ENCODE measurements around the gene ZSCAN5C.
"Not testable (repeated sequence)": the region's sequence is repeated elsewhere in the genome, so short reads cannot be mapped to it uniquely, and the experiment has no call there.

The ZSCAN5C gene, protein sequence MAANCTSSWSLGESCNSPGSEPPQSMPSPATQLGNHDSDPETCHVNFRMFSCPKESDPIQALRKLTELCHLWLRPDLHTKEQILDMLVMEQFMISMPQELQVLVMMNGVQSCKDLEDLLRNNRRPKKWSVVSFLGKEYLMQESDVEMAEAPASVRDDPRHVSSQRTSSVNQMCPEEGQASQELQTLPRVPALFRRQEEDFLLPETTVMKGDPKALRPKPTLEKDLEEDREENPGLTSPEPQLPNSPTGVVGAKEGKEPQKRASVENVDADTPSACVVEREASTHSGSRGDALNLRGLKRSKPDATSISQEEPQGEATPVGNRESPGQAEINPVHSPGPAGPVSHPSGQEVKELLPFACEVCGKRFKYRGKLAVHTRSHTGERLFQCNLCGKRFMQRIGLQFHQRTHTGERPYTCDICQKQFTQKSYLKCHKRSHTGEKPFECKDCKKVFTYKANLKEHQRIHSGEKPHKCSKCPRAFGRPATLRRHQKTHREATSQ
- 0 reads per million in 2 experiments for total RNA-seq

DNA sequence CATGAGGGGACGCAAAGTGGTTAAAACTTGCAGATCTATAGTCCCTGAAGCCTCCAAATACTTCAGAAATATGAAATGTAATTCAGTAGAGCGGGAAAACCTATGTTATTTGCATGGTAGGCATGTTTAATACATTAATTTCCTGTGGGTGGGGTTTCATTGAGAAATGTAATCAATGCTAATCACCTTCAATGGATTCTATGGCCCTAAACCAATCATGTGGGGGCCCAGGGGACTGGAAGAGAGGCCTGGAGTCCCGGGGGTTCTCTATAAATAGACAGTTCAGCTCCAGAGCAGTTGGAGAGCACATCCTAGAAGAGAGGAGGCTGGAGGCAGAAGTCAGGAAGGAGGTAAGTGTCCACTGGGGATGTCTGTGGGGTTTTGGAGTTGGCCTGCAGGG, at the start of gene ZSCAN5C:
ZSCAN5C (plus strand) TSS at position 301 of the 400 bp plus-strand sequence. CDS start 3,641 bp downstream, outside the sequence.
- DNase-seq (ENCODE audit: low read depth): no peak

DNA sequence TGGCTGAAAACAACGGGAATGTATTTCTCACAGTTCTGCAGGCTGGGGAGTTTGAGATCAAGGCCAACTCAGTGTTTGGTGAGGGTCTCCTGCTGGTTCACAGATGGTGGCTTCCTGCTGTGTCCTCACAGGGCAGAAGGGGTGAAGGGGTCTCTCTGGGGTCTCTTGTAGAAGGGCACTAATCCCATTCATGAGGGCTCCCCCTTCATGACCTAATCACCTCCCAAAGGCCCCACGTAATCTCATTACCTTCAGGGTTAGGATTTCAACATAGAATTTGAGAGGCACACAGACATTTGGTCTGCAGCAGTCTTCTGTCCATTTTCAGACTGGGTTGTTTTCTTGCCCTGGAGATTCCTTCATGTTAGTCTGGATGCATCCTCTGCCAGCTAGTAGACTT, 49.4 kb upstream of the ZSCAN5C start:
- no peak for DNase-seq (ENCODE audit: low read depth)

DNA sequence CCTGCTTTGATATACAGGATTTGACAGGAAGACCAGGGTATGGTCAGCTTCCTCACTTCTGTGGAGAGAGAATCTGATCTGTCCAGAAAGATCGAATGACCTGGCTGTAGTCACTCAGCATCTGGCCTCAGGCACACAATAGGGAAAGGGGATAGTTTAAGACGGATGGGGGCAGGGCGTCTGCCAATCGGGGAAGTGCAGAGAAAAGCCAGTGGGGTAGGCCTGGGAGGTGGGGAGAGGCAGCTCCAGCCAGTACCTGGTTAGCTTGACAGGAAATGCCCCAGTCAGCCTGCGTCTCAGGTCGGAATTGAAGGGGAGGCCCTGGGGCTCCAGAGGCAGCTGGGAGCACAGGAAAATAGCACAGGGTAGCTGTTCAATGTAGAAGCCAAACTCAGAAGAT, 48.6 kb upstream of the ZSCAN5C start:
- no peak for DNase-seq (ENCODE audit: low read depth)

DNA sequence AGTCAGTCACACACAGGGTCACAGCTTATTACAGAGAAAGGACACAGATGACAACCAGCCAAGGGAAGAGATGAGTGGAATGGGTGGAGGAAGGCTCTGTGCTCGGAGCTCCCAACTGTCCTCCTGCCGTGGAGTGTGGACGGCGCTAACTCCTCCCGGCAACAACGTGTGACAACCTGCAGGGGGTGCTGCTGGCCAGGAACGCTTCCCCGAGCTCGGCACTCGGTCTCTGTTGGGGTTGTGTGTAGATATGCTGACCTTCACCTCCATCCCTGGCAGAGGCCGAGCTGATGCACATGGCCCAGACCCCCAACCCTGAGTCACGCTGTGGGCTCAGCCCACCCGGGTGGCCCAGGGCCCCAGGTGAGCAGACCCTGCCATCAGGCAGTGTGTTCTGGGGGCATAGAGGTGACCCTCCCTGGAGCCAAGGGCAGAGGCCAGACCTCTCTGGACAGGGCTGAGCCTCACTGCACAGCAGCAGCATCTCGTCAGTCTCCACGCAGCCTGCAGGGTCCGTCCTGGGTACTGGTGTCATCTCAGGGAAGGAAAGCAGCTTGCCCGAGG, 46.9 kb upstream of the ZSCAN5C start:
- no peak for DNase-seq (ENCODE audit: low read depth)

DNA sequence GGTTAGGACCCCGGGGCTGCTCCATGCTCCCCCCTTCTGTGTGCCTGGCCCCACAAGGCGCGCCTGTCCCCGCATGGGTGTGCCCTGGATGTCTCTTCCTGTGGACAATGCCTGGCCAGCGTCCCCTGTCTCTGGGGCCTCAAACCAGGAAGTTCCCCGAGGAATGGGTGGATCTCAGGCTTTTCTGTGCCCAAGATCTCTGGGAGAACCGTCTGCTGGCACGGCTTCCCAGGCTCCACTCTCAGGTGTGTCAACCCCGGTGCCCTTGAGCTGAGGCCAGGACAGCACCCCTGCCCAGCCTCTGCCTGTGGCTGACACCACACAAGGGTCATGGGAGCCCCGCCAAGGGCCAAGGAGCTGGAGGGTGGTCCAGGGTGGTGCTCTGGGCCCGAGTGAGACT, 45.3 kb upstream of the ZSCAN5C start:
- no peak for DNase-seq (ENCODE audit: low read depth)

DNA sequence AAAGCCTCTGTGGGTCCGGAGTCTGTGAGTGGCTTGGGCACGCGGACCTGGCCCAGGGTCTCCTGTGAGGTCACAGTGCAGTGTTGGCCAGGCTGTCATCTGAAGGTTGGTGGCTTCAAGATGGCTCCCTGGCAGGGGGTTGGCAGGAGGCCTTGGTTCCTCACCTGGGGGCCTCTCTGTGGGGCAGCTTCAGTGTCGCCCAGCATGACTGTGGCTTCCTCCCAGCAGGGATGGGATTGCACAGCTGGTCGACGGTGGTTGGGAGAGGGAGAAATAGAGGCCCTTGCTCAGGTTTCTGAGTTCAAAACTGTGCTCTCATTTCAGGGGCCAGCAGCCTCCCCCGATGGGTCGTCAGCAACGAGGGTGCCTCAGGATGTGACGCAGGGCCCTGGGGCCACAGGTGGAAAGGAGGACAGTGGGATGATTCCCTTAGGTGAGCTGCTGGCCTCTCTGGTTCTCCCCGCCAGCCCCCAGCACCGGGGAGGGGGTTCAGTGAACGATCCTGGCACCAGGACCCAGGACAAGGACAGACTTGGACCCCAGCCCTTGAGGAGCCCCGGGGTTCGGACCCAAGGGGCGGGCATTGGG, 43.8 kb upstream of the ZSCAN5C start:
- no peak for DNase-seq (ENCODE audit: low read depth)

DNA sequence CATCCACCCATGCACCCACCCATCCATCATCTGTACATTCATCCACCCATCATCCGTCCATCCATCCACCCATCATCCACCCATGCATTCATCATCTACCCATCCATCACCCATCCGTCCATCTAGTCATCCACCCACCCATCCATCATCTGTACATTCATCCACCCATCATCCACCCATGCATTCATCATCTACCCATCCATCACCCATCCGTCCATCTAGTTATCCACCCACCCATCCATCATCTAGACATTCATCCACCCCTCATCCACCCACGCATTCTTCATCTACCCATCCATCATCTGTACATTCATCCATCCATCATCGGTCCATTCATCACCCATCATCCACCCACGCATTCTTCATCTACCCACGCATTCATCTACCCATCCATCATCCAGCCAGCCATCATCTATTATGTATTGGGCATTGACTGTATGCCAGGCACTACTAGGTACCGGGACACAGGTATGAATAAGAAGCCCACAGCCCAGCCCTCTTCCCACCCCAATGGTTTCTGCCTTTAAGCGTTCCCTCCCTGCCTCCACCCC, 43.0 kb upstream of the ZSCAN5C start:
- DNase-seq (ENCODE audit: low read depth): no peak

DNA sequence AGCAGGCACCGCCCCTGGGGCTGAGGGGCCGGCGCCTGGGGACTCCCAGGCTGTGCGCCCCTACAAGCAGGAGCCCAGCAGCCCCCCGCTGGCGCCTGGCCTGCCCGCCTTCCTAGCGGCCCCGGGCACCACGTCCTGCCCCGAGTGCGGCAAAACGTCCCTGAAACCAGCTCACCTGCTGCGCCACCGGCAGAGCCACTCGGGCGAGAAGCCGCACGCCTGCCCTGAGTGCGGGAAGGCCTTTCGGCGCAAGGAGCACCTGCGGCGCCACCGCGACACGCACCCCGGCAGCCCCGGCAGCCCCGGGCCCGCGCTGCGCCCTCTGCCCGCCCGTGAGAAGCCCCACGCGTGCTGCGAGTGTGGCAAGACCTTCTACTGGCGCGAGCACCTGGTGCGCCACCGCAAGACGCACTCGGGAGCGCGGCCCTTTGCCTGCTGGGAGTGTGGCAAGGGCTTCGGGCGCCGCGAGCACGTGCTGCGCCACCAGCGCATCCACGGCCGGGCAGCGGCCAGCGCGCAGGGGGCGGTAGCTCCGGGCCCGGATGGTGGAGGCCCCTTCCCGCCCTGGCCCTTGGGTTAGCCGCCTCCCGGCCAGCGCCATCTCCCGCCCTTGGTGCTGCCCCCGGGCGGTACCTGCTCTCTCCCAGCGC, 42.3 kb upstream of the ZSCAN5C start:
- no peak for DNase-seq (ENCODE audit: low read depth)

DNA sequence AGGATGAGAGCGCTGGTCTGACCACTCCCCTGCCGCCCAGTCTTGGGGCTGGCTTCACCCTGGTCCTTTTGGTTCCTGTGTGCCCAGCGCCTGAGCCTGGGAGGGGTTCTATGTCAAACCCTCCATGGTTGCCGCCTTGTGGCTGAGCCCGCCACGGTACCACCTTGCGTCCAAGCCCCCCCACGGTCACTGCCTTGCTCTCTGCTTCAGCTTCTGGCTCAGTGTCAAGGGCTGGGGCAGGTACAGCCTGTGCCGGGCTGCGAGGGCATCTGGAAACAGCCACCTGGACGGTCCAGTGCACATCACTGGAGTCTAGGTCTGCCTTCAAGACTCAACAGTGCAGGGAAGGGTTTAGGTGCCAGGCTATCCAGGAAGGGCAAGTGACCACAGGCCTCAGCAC, 40.5 kb upstream of the ZSCAN5C start:
- DNase-seq (ENCODE audit: low read depth): no peak

DNA sequence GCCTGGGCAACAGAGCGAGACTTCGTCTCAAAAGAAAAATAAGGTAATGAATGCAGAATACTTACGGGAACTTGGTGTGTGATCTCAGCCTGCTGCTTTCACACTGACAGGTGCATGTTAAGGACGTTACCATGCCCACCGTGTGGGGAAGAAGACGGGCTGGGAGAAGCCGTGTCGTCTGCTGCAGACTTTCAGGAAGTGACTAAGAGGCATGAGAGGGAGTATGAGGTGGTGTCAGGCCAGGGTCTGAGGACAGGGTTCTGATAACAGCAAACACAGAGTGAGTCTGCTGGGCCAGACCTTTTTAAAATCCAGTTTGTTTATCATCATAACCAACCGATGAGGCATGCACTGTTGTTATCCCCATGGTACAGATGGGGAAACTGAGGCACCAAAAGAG, 39.8 kb upstream of the ZSCAN5C start:
- no peak for DNase-seq (ENCODE audit: low read depth)

DNA sequence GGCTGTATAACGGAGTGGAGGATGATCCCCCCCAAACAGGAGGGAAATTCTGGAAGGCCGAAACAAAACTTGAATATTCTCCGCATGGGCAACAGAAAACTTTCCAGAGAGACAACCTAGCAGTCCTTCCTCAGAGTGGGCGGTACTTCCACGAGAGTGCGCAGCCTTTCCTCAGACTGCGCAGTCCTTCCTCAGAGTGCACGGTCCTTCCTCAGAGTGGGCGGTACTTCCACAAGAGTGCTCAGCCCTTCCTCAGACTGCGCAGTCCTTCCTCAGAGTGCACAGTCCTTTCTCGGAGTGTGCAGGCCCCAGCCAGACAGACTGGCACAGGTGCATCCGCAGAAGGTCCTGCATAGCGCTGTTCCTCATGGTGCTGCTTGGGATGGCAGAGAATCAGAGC, 39.0 kb upstream of the ZSCAN5C start:
- DNase-seq (ENCODE audit: low read depth): no peak

DNA sequence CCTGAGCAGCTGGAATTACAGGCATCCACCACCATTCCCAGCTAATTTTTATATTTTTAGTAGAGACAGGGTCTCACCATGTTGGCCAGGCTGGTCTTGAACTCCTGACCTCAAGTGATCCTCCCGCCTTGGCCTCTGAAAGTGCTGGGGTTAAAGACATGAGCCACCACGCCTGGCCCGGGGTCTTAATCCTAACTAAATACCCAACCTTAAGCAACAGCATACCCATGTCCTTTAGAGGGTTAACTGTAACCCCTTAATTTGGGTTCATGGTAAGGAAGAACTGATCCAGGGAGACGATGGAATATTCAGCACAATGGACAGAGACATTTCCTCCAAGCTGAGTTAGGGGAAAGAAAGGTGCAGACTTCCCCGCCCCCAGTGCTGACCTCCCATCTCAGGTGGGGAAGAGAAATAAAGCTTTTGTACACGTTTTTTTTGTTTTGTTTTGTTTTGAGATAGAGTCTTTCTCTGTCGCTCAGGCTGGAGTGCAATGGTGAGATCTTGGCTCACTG, 35.0 kb upstream of the ZSCAN5C start:
- no peak for DNase-seq (ENCODE audit: low read depth)

DNA sequence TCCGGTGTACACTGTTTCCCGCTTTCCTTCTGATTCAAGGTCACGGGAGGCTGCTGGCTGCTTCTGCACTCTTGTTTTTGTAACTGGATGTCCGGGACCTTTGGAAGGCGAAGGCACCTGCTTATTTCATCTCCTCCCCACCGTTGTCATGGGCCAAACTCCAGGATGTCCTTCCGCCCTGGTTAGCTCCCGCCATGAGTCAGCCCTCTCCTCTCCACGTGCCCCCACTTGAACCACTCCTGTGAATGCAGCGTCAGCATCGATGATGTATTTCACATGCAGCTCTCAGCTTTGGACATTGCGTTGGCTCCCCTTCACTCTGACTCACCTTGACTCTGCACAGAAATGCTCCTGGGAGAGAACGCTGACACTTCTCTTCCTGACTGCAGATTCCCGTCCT, 31.8 kb upstream of the ZSCAN5C start:
- no peak for DNase-seq (ENCODE audit: low read depth)

DNA sequence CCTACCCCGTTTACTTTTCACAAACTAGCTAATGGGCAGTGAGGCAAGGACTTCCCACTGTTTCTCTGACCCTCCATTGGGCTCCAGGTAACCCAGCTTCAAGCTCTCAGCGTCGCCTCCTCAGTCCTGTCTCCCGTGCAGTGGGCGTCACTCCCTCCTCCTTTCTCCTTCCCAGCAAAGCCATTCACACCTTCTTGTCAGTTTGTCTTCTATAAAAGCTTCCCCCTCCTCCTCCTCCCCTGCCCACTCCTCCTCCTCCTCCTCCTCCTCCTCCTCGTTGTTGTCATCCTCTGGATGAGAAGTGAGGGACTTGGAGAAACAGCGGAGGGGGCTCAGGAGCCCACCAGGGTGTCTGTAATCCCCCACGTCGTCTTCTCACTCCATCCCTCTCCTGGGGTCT, 28.0 kb upstream of the ZSCAN5C start:
- no peak for DNase-seq (ENCODE audit: low read depth)

DNA sequence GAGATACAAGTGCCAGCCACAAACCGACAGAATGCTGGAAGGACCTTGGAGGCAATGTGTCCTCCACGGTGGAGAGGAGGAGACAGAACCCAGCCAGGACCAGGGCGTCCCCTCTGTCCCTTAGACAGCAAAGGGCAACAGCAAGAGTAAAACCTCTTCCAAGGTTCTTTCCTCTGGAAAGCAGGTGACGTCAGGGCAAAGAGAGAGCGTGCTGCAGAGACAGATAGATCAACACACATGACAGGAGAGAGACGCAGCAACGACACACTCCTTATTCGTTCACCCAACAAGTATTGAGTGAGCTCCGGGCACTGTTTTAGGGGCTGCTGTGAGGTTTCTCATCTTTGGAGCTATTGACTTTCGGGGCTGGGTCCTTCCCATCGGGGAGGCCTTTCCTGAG, 27.5 kb upstream of the ZSCAN5C start:
- no peak for DNase-seq (ENCODE audit: low read depth)

DNA sequence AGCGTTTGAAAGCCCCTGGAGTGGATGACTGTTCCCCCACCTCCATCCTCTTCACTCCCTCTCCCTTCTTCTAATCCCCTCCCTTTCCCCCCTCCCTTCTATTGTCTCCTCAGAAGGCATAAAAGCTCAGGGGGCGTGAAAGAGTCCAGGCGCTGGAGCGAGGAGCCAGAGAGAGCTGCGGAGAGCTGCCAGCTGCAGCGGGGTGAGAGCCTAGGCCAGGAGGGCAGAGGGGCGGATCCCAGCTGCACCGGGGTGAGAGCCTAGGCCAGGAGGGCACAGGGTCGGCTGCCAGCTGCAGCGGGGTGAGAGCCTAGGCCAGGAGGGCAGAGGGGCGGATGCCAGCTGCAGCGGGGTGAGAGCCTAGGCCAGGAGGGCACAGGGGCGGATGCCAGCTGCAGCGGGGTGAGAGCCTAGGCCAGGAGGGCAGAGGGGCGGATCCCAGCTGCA, 26.2 kb upstream of the ZSCAN5C start, which contains the start of gene GALP:
GALP (plus strand) TSS at position 148 of the 447 bp plus-strand sequence. CDS start 1,101 bp downstream, outside the sequence.
- DNase-seq (ENCODE audit: low read depth): not testable (repeated sequence)

DNA sequence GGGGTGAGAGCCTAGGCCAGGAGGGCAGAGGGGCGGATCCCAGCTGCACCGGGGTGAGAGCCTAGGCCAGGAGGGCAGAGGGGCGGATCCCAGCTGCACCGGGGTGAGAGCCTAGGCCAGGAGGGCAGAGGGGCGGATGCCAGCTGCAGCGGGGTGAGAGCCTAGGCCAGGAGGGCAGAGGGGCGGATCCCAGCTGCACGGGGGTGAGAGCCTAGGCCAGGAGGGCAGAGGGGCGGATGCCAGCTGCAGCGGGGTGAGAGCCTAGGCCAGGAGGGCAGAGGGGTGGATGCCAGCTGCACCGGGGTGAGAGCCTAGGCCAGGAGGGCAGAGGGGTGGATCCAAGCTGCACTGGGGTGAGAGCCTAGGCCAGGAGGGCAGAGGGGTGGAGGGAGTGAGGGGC, 25.8 kb upstream of the ZSCAN5C start:
- DNase-seq (ENCODE audit: low read depth): not testable (repeated sequence)

DNA sequence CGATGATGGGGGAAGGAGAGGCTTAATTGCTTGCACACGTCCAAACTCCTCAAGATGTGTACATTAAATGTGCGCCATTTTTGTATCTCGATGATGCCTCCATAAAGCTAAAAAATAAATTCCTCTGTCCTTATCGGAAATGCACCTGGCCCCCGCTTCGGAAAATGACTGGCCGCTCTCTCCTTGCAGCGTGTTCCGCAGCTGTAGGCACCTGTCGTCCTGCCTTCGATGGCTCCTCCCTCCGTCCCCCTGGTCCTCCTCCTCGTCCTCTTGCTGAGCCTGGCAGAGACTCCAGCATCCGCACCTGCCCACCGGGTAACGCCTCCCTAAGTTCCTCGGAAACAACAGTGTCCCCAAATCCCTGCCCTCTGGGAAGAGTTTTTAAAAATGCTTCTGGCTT, 25.2 kb upstream of the ZSCAN5C start:
- DNase-seq (ENCODE audit: low read depth): no peak

DNA sequence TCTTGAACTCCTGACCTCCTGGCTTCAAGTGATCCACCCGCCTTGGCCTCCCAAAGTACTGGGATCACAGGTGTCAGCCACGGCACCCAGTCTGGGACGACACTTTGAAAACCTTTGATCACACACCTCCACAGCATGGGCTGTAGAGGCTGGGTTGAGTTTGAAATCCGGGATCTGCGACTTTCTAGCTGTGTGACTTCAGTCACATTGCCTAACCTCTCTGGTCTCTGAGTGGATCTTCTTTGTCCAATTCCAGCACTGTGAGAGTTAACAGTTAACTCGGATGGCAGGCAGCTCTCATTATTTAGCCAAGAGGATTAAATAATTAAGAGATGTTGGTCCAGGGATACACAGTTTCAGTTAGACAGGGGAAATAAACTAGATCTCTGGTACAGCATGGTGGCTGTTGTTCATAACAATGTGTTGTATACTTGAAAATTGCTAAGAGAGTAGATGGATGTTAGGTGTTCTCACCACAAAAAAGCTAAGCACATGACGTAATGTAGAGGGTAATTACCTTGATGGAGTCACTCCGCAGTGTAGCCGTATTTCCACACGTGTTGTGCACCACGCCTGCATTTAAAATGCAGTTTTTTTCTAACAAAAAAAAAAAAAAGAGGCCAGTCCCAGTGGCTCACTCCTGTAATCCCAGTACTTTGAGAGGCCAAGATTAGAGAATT, 24.4 kb upstream of the ZSCAN5C start:
- DNase-seq (ENCODE audit: low read depth): no peak

DNA sequence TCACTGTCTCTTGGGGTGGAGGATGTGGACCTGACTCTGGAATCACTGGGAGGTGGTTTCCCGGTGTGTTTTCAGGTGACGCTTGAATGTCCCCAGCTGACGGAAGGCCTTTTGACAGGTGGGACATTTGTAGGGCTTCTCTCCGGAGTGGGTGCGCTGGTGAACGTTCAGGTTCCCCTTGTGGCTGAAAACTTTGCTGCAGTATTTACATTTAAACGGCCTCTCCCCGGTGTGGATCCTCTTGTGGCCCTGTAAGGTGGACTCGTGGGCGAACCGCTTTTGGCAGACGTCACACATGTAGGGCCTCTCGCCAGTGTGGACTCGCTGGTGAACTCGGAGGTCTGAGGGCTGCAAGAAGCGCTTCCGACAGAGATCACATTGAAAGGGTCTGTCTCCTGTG, 12.3 kb upstream of the ZSCAN5C start:
- DNase-seq (ENCODE audit: low read depth): no peak

DNA sequence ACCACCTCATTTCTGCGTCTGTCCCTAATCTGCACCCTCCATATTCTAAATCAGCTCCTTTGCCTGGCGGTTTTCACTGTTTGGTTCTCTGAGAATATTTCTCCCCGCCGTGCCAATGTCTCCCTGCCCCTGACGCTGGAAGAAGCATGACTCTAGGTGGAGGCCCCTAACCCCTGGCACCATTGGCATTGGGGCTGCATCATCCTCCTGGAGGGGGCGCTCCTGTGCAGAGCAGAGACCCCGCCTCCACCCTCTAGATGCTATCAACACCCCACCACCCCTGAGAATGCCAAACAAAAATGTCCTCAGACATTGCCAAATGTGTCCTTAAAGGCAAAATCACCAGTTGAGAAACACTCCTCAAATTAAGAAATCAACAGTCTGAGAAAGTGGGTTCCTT, 11.0 kb upstream of the ZSCAN5C start:
- no peak for DNase-seq (ENCODE audit: low read depth)
